Effector memory CD8-positive, alpha-beta T cell (primary cell): ENCODE measurements around the gene UCP3.

ENCODE experiments used
- ATAC-seq: fragments of 150-1000 bp; cut with Tn5 transposase; replicated peaks from 2 replicates; pipeline ENCODE4 v1.10.0; 2021; ENCODE audit warnings: mild to moderate bottlenecking, moderate library complexity
- DNase-seq, 3 experiments: peaks; one replicate each; pipeline ENCODE4 v3.0.0; 2021
- H3K27ac Mint-ChIP-seq, 2 donors: one replicate each; pipeline ENCODE4 v1.8.0; 2022; ENCODE audit warnings: mild to moderate bottlenecking in 2 of 2, mixed read lengths in 2 of 2, moderate library complexity in 2 of 2
- H3K27me3 Mint-ChIP-seq, 2 donors: one replicate each; pipeline ENCODE4 v1.8.0; 2022; ENCODE audit warnings: mixed read lengths in 2 of 2
- H3K36me3 Mint-ChIP-seq: one replicate; pipeline ENCODE4 v1.8.0; 2022; ENCODE audit warnings: mild to moderate bottlenecking, moderate library complexity, mixed read lengths; ENCODE audit not compliant: insufficient read depth
- H3K4me1 Mint-ChIP-seq, 2 donors: one replicate each; pipeline ENCODE4 v1.8.0; 2022; ENCODE audit warnings: low read depth in 2 of 2, mixed read lengths in 2 of 2
- H3K4me3 Mint-ChIP-seq, 2 donors: one replicate each; pipeline ENCODE4 v1.8.0; 2022; ENCODE audit warnings: mild to moderate bottlenecking in 2 of 2, mixed read lengths in 2 of 2, moderate library complexity in 2 of 2
- H3K9me3 Mint-ChIP-seq, 2 donors: one replicate each; pipeline ENCODE4 v1.8.0; 2022; ENCODE audit warnings: mixed read lengths in 2 of 2

The UCP3 gene

GRCh38 chr11:74011360-74012073 is 2.6 kb upstream of the UCP3 start:
- no peaks in the 10 kb centered on the region for H3K9me3 Mint-ChIP-seq
- H3K27me3 Mint-ChIP-seq, result no peaks in the 10 kb centered on the region
- peaks cover 4% of the 10 kb centered on the region for H3K36me3 Mint-ChIP-seq
- DNase-seq, result peak in 2 of 3 experiments; percentile 20 to 25
- H3K4me3 Mint-ChIP-seq, result peak overlapping the region; percentile 57 to 66
- peak overlapping the region; percentile 96 to 97 for H3K27ac Mint-ChIP-seq
- ATAC-seq, result peak; percentile 77
- peaks cover 51 to 54% of the 10 kb centered on the region in 2 donors for H3K4me1 Mint-ChIP-seq

DNA sequence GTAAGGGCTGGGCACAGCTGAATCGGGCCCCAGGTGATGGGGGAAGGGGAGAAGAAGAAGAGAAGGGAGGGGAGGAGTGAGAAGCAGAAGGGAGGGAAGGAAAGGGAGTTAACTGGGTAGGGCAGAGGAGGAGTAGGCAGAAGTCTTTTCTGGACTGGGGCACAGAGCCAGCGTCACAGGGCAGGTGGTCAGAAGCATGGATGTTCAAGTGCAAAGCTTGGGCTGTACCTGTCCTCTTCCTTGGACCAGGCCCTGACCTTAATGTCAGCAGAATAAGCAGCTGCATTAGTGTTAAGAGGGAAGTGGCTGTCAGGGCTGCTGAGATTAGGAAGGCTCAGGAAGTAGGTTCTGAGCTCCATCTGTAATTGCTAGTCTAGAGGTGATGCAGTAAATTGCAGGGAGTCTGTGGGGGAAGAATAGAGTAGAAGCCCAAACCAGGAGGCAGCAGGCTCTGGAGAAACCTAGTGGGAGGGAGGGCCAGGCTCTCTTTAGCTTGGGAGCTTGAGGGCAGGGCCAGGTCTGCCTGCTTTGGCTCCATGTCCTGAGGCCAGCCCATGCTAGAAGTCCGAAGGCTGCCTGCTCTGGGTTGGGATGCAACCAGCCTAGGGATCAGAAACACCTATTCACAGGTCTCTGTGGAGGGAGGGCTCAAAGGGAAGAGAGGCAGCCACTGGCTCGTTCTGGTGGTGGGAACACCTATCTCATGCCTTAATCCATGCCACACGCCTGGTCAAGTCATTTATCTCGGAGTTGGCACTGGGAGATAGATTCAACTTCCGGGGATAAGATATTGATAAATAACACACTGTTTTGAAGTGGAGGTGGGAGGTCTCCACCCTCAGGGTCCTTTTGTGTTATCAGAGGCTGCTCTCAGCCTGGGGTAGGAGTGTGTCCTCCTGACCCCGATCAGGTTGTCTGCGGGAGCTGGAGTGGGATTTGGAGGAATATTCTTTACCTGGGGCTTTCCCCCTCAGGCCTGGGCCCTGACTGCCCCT is 1.7 kb upstream of the UCP3 start:
- ATAC-seq (no peak), DNase-seq (no peak)
- peaks cover 4% of the 10 kb centered on the region for H3K36me3 Mint-ChIP-seq
- H3K27me3 Mint-ChIP-seq, result no peaks in the 10 kb centered on the region
- H3K27ac Mint-ChIP-seq, result peak overlapping the region; percentile 96 to 97
- H3K9me3 Mint-ChIP-seq, result no peaks in the 10 kb centered on the region
- peaks cover 54 to 60% of the 10 kb centered on the region in 2 donors for H3K4me1 Mint-ChIP-seq
- H3K4me3 Mint-ChIP-seq, result peak overlapping the region; percentile 57 to 66

DNA sequence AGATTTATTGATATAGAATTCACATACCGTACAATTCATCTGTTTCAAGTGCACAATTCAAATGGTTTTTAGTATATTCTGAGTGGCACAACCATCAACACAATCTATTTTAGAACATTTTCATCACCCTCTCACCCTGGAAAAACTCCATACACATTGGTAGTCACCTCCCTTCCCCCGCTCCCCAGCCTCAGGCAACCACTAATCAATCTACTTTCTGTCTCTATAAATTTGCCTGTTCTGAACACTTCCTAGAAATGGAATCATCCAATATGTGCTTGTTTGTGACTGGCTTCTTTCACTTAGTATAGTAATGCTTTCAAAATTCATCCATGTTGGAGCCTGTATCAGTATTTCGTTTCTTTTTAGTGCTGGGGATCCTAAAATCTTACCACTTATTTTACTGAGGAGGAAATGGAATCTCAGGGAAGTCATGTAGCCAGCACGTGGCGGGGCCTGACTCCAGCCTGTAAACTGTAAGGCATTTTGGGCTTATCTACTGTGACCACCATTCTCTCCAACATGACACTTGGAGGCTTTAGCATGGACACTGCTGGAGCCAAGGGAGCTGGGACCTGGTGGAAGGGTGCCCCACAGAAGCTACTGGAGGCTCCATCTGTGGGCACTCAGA is 905 bp upstream of the UCP3 start:
- no peaks in the 10 kb centered on the region for H3K9me3 Mint-ChIP-seq
- H3K4me1 Mint-ChIP-seq, result peaks cover 57 to 65% of the 10 kb centered on the region in 2 donors
- H3K4me3 Mint-ChIP-seq, result peak overlapping the region in 1 of 2 donors; percentile 57
- ATAC-seq, result no peak
- H3K27ac Mint-ChIP-seq, result peak overlapping the region; percentile 96 to 97
- H3K36me3 Mint-ChIP-seq, result peaks cover 8% of the 10 kb centered on the region
- DNase-seq, result no peak
- H3K27me3 Mint-ChIP-seq, result no peaks in the 10 kb centered on the region

DNA sequence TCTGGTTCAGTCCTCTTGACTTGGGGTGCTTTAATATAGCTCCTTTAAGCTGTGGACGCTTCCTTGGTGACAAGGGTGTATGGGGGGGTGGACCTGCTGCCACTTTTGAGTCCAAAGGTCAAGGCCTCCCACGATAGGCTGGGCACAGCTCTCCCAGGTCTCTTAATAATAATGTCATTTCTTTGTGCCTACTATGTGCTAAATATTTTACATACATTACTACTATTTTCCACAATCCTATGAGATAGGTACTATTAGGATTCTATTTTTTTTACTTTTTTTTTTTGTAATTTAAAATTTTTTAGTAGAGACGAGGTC is 304 bp upstream of the UCP3 start:
- H3K27me3 Mint-ChIP-seq, result no peaks in the 10 kb centered on the region
- peaks cover 8% of the 10 kb centered on the region for H3K36me3 Mint-ChIP-seq
- peak overlapping the region in 1 of 2 donors; percentile 48 for H3K4me3 Mint-ChIP-seq
- H3K9me3 Mint-ChIP-seq, result no peaks in the 10 kb centered on the region
- DNase-seq, result no peak
- peaks cover 57 to 66% of the 10 kb centered on the region in 2 donors for H3K4me1 Mint-ChIP-seq
- H3K27ac Mint-ChIP-seq, result peak overlapping the region; percentile 92 to 96
- no peak for ATAC-seq

GRCh38 chr11:74007691-74008372 is 1.1 kb downstream of the UCP3 start:
- Mint-ChIP-seq H3K4me1 (peaks cover 57 to 75% of the 10 kb centered on the region in 2 donors), H3K36me3 (peaks cover 8% of the 10 kb centered on the region), H3K9me3 (no peaks in the 10 kb centered on the region), H3K27ac (peak overlapping the region; percentile 92 to 96), H3K27me3 (no peaks in the 10 kb centered on the region), H3K4me3 (peak overlapping the region in 1 of 2 donors; percentile 12)
- DNase-seq, result no peak
- ATAC-seq, result no peak

- peak overlapping the region; percentile 92 to 96 for H3K27ac Mint-ChIP-seq
- H3K9me3 Mint-ChIP-seq, result no peaks in the 10 kb centered on the region
- ATAC-seq (no peak), DNase-seq (no peak)
- H3K36me3 Mint-ChIP-seq, result peaks cover 6% of the 10 kb centered on the region
- no peak overlapping the region for H3K4me3 Mint-ChIP-seq
- H3K27me3 Mint-ChIP-seq, result no peaks in the 10 kb centered on the region
- peaks cover 53 to 79% of the 10 kb centered on the region in 2 donors for H3K4me1 Mint-ChIP-seq
Observed at GRCh38 chr11:74006743-74007304, 2.1 kb downstream of the UCP3 start.

GRCh38 chr11:74005721-74006517 is 3.0 kb downstream of the UCP3 start:
- Mint-ChIP-seq H3K36me3 (peaks cover 4% of the 10 kb centered on the region), H3K27me3 (no peaks in the 10 kb centered on the region), H3K27ac (peak overlapping the region; percentile 89 to 96), H3K4me1 (peaks cover 44 to 77% of the 10 kb centered on the region in 2 donors), H3K9me3 (no peaks in the 10 kb centered on the region), H3K4me3 (peak overlapping the region; percentile 72 to 76)
- no peak for DNase-seq
- no peak for ATAC-seq

DNA sequence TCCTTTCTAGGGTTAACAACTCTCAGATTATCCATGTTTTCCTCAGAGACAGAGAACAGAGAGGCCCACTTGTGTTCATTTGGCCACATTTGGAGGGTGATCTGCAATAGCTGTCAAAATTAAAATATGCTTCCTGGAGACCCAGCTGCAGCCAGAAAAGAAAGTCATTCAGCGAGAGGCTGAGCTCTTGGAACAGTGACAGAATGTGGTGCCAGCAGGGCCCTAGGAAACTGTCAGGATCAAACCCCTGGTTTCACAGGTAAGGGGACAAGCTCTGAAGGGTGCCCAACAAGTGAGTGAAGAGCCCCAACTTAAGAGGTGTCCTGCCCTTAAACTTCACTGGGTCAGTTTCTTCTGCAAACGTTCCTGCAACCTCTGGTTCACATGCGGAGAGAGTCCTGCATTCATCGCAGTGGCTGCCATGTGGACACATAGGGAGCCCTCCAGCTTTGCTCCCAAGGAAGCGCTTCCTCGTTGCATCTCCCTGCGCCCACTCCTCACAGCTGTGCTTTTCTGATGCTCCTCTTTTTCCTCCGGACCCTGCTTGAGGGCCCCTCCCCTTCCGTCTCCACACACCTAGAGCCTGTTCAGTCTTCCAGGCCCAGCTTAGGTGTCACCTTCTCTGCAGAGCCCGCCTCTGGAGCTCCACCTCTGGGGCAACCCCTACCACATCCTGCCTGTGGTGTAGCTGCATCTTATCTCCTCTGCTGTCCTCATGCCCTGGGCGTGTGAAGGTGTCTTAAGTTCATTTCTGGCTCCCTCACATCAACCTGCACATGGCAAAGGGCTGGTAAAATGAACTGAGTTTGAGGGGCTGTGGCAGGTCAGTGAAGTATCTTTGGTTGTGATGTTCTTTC is 3.9 kb downstream of the UCP3 start:
- peak; percentile 78 to 82 (median 80) for DNase-seq
- peaks cover 36 to 67% of the 10 kb centered on the region in 2 donors for H3K4me1 Mint-ChIP-seq
- no peaks in the 10 kb centered on the region for H3K27me3 Mint-ChIP-seq
- peaks cover 4% of the 10 kb centered on the region for H3K36me3 Mint-ChIP-seq
- H3K4me3 Mint-ChIP-seq, result peak overlapping the region; percentile 72 to 76
- H3K9me3 Mint-ChIP-seq, result no peaks in the 10 kb centered on the region
- peak; percentile 100 for ATAC-seq
- H3K27ac Mint-ChIP-seq, result peak overlapping the region; percentile 89 to 92

GRCh38 chr11:74004046-74004695 is 4.7 kb downstream of the UCP3 start:
- Mint-ChIP-seq H3K27me3 (no peaks in the 10 kb centered on the region), H3K4me1 (peaks cover 37 to 65% of the 10 kb centered on the region in 2 donors), H3K36me3 (peaks cover 4% of the 10 kb centered on the region), H3K9me3 (no peaks in the 10 kb centered on the region), H3K4me3 (peak overlapping the region in 1 of 2 donors; percentile 12), H3K27ac (peak overlapping the region; percentile 89 to 92)
- DNase-seq (no peak), ATAC-seq (no peak)

DNA sequence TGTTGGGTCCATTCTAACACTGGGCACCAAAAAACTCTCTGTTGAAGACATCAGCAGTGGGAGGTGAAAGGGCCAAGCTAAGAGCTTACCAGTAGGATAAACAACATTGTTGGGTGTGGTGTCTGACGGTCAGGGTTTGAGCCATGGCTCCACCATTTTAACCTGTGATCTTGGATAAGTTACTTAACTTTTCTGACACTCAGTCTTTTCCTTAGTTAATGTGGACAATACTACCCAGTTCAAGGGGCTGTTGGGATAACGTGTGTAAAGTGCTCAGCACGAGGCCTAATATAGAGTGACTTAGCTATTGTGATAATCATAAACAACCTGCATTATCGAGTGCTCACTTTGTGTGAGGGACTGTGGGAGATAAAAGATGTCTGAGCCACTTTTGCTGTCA is 6.1 kb downstream of the UCP3 start:
- Mint-ChIP-seq H3K27ac (peak overlapping the region in 1 of 2 donors; percentile 92), H3K27me3 (no peaks in the 10 kb centered on the region), H3K4me3 (no peak overlapping the region), H3K36me3 (peaks cover 4% of the 10 kb centered on the region), H3K9me3 (no peaks in the 10 kb centered on the region), H3K4me1 (peaks cover 29 to 55% of the 10 kb centered on the region in 2 donors)
- ATAC-seq (no peak), DNase-seq (no peak)

DNA sequence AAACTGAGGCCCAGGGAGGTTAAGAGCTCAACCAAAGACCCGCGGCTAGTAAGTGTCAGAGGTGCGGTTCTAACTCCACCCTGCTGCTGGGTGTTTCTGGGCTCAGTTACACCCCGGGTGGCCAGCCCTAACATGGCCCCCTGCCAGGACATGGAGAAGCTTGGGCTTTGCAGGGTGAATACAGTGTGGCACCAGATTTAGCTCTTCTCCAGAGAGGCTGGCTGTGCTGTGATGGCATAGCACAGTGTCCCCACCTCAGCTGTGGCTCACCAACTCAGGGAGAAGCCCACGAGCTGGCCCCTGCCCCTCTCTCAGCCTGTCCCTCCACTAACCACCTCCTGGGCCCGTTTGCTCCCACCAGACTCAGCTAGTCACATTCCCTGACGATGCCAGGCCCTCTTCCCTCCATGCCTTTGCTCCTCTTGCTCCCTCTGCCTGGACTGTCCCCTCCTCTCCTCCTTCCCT is 7.0 kb downstream of the UCP3 start:
- H3K27ac Mint-ChIP-seq, result peak overlapping the region; percentile 82 to 88
- H3K4me3 Mint-ChIP-seq, result peak overlapping the region; percentile 37 to 48
- H3K36me3 Mint-ChIP-seq, result peaks cover 4% of the 10 kb centered on the region
- H3K27me3 Mint-ChIP-seq, result no peaks in the 10 kb centered on the region
- DNase-seq (no peak), ATAC-seq (peak; percentile 11)
- H3K4me1 Mint-ChIP-seq, result peaks cover 37 to 56% of the 10 kb centered on the region in 2 donors
- no peaks in the 10 kb centered on the region for H3K9me3 Mint-ChIP-seq
